Subcutaneous adipose tissue (tissue), 4 donors: ENCODE data around the gene SGCE. TPM values are rescaled to one million over a fixed set of nuclear protein-coding genes. Genes with fewer than 3 reads are reported as not detected.

ENCODE experiments used
- CTCF ChIP-seq: fragments of 450-650 bp; IDR thresholded peaks from one replicate; pipeline ENCODE4 v1.5.1; 2016; ENCODE audit warnings: low read depth, mild to moderate bottlenecking, control low read depth, antibody characterized with exemption, moderate library complexity
- total RNA-seq, 4 donors: library from RNA; depleted of rRNA; stranded (reverse); fragments of >200 nt; gene quantifications; one replicate each; pipeline ENCODE4 v1.1.0, GENCODE V29; 2016

Gene SGCE
- total RNA-seq, 4 donors from 2014 or later: 59.3 to 123 (median 108) TPM

- TF ChIP-seq CTCF: no peak
Observed at GRCh38 chr7:94633014-94633341, 23.0 kb downstream of the SGCE start.

GRCh38 chr7:94632338-94633013 is 23.5 kb downstream of the SGCE start:
- TF ChIP-seq CTCF: no peak

- TF ChIP-seq CTCF: no peak
Observed at GRCh38 chr7:94630855-94631254, 25.1 kb downstream of the SGCE start.

GRCh38 chr7:94623820-94624219 is 32.1 kb downstream of the SGCE start:
- TF ChIP-seq CTCF: no peak

GRCh38 chr7:94621120-94621519 is 34.8 kb downstream of the SGCE start:
- TF ChIP-seq CTCF: no peak

- no peak for TF ChIP-seq CTCF
Observed at GRCh38 chr7:94620703-94621118, 35.2 kb downstream of the SGCE start.

- no peak for TF ChIP-seq CTCF
Observed at GRCh38 chr7:94618126-94618525, 37.8 kb downstream of the SGCE start.
